Measurements from ENCODE around the gene NKIRAS2.

DNA sequence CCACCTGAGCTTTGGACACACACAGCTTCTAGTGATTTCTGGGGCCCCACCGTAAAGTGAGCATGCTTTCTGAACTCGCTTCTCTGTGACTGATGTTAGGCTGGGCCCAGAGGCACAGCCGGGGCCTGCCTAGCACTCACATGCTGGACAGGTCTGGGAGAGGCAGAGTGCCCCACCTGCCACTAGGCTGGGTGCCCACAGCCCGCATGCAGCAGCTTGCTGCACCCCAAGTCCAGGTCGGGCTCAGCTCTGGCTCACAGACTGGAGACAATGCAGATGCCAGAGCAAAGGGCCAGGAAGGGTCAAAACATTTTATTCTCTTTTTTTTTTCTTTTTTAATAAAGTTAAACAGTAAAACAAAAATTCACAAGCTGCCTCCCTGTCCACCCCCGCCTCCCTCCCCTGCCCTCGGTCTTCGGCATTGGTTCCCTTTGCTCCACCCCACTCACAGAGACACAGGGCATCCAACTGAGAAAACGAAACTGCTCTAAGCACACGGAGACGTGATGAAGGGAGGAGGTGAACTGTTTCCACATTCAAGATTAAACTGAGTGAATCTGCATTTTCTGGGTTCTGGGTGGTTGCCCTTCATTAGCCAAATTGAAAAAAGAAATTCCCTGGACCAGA, 43.6 kb upstream of the NKIRAS2 start:
- TF ChIP-seq CTCF (conservative IDR thresholded peaks at IDR 0.05 in 1 of 2, IDR thresholded peaks at IDR 0.05 in 1 of 2; ENCODE audit: extremely low read depth in 1 of 2, insufficient read depth in 1 of 2, low read depth in 1 of 2, low read length in 2 of 2) (no peak), EZH2 (IDR thresholded peaks at IDR 0.05; ENCODE audit: borderline replicate concordance, low read length) (no peak)
